CD4-positive, alpha-beta T cell treated with Interleukin-15 for 4 hours (primary cell): ENCODE measurements around the gene RPL10A.
A peak's percentile ranks its signal among the peaks of the same experiment; 100 is the strongest.

Source experiments
- DNase-seq: peaks from one replicate; pipeline ENCODE4 v3.0.0-alpha.2; 2020; ENCODE audit warnings: low spot score

Gene RPL10A

DNA sequence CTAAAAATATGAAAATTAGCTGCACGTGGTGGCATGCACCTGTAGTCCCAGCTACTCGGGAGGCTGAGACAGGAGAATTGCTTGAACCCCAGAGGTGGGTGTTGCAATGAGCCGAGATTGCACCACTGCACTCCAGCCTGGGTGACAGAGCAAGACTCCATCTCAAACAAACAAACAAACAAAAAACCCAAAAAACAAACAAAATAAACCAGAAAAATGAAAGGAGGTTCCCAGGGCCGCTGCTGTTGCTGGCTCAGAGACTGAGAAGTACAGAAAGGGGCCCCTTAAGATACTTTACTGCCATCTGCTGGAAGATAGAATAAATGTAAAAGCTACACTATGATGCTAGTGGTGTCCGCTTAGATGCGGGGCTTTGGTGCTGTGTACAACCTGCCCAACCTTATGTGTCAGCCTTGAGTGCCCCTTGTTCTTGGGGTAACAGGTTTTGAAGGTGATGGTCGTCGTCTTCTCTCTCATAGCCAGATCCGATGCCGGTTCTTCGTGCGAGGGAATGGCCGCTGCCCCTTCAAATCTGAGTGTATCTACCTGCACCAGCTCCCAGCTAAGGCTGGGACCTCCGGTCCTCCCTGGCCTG, 18.8 kb upstream of the RPL10A start:
- DNase-seq, result peak; percentile 78

DNA sequence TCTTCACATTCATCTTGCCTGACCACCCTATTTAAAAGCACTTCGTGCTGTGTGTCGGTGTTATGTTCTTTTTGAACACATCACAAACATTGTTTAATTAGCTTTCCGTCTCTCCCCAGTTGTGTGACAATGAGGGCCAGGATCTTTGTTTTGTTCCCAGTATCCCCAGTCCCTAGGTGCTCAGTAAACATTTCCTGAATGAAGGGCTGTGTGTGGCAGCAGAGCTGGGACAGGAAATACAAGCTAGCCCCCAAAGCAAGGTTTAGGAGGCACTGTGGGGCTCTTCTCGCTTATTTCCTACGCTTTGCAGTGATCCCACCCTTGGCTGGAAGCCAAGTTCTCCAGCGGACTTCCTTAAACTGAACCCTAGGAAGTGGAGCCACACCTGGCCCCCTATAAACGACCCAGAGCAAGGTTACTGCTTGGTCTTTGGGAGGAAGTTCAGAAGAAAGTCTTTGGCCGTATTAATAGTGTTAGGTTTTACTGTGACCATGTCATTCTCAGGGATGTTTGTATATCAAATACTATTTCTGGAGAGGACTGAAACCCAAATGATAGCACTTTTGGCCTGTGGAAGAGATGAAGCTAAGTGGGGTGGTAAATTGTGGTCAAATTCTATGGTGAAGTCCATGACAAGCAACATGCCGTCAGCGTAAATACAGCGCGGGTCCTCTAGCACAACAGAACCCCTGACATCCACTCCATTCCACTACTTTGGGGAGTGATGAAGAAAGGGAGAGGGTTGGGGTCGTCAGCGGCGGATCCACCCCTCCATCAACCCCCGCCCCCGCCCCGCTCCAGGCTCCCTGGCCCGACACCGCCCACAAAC, 16.6 kb upstream of the RPL10A start:
- DNase-seq, result no peak

DNA sequence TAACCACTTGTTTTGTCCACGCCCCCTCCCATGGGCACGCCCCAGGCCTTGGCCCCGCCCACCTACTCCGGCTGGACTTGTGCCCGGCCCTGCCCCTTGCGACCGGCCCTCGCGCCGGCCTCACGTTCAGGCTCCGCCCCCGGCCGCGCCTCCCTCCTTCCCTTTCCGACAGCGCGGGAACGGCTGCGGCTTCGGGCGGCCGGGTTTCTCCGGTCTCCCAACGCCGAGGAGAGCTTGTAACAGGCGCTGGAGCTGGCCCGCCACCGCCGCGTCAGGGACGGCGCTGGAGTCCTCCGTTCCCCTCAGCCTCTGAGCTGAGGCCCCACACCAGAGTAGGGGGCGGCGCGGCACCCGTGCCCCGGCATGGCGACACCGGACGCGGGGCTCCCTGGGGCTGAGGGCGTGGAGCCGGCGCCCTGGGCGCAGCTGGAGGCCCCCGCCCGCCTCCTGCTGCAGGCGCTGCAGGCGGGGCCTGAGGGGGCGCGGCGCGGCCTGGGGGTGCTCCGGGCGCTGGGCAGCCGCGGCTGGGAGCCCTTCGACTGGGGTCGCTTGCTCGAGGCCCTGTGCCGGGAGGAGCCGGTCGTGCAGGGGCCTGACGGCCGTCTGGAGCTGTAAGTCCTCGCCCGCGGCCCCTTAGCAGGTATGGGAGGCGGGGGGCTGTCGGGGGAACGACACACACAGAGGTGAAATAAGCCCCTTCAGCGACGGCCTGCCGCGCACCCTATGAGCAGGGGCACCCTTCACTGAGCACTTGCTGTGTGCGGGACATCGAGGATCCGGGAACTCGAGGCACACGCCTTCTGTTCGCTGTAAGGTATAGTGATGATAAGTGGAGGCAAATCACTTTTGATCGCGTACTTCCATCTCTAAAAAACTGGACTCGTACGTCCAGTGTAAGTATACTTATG, 15.8 kb upstream of the RPL10A start, which contains the start of gene FANCE:
TSS of gene FANCE (plus strand) at position 156 of the 908 bp plus-strand sequence. CDS start at position 364, 208 bp downstream.
- DNase-seq, result peak; percentile 92

DNA sequence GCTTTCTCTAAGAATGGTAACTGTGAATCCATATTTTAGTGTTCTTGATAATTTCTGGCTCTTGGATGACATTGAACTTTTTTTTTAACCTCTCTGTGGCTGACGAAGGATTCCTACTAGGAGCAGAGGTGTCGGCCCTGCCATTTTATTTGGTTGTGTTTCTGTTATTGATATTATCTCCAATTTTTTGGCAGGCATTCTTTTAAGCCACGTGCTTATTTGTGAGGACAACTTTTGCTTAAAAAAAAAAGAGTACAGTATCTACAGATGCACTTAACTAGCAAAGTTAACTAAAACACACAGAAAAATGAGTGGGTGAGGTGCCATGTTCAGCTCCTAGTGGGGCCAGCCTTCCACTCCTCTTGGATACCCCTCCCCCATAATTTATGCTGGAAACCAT, 15.0 kb upstream of the RPL10A start:
- DNase-seq, result no peak

DNA sequence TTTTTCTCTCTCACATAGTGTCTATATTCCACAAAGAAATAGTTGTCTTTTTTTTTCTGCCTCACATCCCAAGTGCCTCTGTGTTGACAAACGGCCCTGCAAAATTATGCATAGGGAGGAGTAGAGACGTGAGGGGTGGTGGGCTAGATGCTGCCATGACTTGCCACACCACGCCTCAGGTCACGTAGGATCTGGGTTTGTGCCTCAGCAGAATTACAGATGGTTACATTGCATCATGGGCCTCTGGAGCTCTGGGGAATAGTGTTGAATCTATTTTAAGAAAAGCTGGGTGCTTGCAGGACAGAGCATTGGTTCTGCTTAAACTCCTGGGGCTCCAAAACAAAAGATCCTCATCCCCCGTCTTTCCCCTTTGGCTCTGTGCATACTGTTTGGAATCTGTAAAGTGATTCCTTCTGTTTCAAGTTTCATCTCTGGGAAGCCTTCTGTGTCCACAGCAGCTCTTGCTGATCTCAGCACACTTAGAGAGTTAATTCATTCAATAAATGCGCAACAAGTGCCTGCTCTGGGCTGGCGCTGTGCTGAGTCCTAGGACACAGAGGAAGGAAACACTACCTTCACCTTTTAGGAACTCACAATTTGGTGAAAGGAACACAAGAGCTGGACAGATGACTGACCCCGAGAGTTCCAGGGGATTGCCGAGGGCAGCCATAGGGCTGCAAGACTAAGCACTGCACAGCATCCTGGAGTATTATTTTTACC, 13.7 kb upstream of the RPL10A start:
- DNase-seq, result no peak

DNA sequence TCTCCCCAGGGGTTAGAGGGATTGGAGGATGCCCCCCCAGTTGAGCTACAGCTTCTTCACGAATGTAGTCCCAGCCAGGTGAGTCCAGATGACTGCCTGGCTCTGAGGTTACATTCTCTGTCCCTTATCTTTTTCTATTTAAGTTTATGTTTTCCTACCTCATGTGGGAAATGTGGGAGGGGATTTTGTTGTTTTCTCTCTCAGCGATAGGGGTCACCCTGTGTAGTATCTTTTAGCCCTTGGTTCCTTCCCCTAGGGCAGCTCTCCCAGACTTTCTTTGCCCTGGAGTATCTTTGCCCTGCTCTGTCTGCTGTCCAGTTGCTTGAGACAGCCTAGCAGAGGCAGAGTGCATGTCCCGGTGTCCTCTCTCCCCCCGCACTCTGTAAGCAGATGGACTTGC, 10.3 kb upstream of the RPL10A start:
- no peak for DNase-seq

DNA sequence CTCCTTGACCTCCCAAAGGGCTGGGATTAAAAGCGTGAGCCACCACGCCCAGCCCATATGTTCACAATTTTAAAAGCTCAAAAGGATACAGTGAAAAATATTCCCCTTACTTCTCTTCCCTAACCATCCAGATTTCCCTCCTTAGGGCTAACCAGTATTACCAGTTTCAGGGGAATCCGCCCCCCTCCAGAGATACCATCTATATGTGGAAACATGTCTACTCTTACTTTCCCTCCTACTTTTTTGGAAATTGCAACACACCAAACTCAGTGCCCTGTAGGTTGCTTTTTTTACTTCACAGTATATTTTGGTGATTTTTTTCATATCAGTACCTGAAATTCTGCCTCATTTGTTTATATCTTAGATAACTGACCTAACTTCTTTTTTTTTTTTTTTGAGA, 6.9 kb upstream of the RPL10A start:
- no peak for DNase-seq

DNA sequence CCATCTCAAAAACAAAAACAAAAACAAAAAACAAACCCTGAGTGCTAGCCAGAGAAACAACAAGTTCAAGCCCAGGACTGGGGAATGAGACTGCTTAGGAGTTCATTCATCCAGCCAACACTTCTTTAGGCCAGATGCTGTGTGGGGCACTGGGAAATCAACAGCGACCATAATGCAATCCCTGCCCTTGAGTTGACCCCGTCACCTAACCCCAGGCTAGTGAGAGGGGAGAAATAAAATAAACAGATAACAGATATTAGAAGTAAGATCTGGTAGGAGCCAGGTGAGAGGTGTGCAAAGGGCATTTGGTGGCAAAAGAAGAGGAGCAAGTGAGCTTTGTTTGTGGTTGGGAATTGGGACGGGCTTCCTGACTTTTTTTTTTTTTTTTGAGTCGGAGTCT, 4.9 kb upstream of the RPL10A start:
- DNase-seq, result no peak

DNA sequence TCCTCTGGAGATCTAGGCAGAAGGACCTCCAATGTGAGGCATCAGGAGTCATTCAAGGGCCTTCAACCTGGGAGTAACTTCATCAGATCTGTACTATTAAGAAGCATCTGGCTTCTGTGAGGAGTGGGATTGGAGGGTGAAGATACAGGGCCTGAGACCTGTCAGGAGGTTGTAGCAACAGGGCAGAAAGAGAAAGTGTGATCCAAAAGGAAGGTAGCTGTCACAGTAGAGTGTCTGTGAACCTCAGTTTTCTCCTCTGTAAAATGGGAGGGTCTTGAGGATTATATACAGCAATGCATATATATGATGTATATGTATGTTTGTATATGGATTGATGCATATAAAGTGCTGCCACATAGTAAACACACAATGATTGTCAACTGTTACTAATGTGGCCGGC, 2.6 kb upstream of the RPL10A start:
- DNase-seq, result no peak

DNA sequence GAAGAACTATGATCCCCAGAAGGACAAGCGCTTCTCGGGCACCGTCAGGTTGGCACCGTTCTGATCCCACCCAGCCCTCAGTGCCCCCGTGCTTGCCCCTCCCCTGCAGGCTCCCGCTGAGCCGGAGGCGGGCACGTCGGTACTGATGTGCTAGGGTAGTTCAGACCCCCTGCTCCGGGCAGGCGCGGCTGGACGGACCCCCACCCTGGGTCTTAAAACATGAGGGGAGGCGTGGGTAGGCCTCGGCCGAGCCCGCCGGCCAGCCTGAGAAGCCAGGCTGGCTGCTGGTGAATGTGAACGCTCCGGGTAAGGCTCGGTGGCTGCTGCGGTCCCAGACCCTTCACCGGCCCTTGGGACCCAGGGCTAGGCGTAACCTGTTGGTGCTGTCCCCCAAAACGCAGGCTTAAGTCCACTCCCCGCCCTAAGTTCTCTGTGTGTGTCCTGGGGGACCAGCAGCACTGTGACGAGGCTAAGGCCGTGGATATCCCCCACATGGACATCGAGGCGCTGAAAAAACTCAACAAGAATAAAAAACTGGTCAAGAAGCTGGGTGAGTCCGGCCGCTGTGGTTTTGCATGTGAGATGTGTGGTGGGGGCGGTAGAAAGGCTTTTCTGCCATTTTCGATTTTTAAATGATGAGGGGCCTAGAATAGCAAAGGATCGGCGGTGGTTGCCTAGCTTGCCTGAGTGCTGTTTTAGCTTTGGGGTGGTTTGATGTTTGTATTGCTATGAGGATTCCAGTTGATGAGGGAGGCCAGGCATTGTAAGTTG, 964 bp downstream of the RPL10A start:
- no peak for DNase-seq

DNA sequence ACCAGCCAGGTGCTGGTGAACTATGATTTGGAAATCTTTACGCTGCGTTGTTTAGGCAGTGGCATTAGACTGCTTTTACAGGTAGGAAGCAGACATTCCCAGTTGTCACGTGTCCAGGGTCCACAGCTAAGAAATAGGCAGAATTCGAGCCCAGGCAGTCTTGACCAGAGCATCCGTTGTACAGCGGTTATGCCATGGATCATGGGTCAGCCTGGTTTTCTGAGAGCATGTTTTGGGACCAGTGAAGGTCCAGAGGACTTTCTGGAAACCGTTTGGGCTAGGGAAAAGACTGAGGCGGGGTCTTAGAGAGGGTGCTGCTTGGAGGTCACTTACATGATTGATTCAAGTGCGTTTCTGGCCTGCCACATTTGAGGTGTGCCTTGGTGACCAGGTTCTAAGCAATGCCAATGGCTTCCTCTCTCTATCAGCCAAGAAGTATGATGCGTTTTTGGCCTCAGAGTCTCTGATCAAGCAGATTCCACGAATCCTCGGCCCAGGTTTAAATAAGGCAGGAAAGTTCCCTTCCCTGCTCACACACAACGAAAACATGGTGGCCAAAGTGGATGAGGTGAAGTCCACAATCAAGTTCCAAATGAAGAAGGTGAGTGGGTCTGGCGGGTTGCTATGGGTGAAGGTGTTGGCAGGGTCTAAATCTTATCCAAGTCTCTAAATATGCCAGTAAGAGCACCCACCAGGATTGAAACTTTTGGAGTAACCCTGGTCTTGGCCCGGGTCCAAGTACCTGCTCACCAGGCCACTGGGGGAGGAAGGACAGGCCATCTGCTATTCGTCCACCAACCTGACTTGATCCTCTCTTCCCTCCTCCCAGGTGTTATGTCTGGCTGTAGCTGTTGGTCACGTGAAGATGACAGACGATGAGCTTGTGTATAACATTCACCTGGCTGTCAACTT, 1.8 kb downstream of the RPL10A start:
- DNase-seq, result no peak

DNA sequence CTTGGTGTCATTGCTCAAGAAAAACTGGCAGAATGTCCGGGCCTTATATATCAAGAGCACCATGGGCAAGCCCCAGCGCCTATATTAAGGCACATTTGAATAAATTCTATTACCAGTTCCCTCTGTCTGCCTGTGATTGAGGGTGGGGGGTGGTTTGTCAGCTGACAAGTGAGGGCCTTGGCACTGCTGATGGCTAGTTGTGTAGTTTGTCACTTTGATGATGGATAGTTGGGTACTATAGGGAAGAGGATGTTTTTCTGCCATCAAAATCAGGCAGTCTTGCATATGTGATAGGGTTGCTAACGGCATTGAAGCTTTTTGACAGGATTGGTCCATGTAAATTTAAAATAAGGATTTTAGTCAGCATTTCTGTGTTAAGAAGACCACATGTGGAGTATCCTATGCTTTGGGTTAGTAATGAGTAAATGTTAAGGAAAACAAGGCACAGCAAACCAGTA, 2.5 kb downstream of the RPL10A start:
- no peak for DNase-seq

DNA sequence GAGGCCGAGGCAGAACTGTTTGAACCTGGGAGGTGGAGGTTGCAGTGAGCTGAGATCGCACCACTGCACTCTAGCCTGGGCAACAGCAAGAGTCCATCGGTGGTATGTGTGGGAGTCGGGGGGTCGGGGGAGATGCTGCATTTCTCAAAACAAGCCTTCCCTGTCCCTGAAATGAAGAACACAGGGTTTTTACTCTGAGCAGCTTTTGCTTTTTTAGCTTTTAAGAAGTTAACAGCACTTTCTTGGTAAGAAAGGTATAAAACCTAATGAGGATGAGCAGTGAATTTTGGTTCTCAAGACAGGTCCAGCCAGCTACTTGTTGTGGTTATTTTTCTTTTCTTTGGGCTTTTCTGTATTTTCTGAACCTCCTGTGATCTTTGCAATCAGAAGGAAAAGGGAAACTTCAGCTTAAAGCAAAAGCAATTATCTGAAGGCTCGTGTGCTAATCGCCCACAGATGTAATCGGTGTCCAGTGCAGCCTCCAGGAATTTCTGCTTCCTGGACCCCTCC, 3.7 kb downstream of the RPL10A start:
- no peak for DNase-seq

DNA sequence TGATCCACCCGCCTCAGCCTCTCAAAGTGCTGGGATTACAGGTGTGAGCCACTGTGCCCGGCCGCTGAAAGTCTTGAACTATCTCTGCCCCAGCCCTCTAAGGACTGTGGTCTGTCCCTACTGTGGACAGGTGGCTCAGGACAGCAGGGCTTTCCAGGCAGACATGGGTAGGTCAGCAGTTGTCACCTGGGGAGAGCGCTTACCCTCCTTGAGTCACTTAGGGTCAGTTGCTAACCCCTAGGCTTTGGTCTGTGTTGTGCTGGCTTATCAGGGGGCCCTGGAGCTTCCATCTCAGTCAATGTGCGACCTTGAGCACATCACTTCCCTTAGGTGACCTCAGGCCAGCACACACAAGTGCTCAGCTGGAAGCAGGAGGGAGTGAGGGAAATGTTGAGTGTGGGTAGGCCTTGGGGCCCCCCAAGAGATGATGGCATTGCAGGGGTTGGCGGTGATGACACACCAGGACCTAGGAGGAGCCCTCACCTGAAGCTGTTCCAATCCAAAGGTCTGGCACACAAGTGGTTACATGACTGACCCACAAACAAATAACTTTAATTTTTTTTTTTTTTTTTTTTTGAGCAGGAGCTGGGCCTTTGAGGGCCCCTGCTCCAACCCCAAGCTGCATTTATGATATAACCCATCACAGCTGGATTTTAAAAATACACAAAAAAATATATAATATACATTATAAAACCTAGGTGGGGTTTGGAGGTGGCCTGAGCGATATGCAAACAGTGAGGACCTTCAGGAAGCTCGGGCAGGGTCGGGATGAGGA, 5.1 kb downstream of the RPL10A start:
- no peak for DNase-seq

DNA sequence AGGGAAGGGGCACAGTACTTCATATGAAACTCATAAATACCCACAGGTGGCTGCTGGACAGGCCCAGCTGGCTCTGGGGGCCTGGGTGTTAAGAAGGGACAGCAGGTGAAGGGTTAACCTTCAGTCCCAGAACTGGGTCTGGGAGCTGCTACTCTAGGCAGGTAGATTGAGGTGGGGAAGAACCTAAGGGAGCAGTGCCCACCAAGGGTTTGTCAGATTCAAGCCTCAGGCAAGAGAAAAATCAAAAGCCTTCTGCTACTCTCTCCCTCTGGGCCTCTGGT, 5.6 kb downstream of the RPL10A start:
- DNase-seq, result no peak

DNA sequence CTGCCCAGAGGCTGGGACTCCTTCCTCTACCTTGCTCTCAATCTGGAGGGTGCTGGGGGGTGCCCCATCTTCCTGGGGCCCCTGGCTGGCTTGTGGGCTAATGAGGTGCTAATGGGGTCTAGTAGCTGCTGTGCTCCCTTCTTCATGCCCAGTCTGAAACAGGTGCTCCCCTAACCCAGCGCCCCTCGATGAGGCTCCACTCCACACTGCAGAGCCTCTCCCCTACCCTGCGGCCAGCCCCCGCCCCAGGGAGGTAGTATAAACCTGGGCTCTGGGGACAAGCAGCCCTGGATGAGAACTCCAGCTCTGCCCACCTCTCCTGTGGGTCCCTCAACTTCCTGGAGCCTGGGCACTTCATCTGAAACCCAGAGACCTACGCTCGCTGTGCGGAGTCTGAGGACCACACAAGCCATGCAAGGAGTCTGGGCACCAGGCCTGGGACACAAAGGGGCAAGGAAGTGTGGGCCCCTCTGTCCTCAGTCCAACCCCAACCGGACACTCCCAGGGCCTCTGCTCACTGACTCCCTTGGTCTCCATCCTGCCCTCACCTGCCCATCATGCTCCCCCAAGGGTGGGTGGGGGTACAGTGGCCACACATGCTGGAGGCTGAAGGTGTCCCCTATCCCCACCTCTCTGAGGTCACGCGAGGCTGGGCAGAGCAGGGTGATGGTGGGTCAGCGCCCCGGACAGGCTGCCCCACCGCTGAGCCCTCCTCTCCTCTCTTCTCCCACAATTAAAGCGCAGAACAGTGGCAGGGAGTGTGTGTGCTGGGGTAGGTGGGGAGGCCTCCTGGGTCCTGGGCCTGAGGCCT, 6.1 kb downstream of the RPL10A start:
- no peak for DNase-seq

DNA sequence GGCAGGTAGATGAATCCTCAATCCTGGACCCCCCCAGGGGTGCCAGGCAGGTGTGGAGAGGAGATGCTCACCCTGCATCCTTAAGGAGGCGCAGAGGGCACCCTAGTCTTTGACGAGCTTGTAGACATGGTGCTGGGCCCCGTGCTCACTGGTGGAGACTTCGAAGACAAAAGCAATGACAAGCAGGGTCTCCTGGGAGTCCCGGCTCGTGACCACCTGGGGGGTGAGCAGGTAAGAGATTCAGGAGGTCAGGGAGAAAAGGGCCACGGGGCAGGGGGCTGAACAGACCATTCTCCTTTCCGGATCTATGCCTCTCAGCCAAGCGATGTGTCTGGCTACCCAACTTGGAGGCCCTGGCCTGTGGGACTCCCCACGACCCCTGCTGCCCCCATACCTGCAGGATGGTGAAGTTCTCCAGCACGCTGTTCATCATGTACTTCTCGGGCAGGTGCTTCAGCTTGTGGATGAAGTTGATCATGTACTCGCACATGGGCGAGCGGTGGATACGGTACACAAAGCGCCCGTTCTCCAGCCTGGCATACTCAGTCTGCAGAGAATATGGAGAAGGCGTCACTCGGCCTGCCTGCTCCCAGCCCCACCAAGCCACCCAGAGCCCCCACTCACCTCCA, 6.9 kb downstream of the RPL10A start:
- no peak for DNase-seq

DNA sequence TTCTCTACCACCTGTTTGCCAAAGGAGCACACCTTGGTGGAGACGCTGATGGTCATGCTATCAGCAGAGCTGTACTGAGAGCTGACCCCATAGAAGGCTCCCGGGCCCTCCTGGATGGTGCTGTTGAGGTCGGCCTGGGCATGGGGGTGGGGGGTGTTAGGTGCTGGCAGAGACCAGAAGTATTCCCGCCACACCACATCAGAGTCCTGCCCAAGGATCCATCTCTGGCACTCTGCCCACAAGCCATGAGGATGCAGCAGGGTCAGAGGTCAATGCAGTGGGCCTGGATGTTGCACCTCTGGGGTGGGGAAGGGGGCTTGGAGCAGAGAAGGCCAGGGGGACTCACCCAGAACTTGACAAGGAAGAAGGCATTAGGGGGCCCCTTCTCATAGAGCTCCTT, 7.4 kb downstream of the RPL10A start:
- DNase-seq, result no peak
